Measurements from ENCODE around the gene PTPRN. TPM values are rescaled to one million over a fixed set of nuclear protein-coding genes. Genes with fewer than 3 reads are reported as not detected.

PTPRN gene
- total and polyA plus RNA-seq, 9 of the 15 experiments (the other 6 are each of a cell fraction or from before 2014, with no cell fraction given) = 0.15 to 2.4 (median 0.43) TPM; not detected in 1

GRCh38 chr2:219298759-219299371 is 10.3 kb downstream of the PTPRN start (continued):
- no peak for TF ChIP-seq CGGBP1 (CRISPR knock-in tag; IDR thresholded peaks at IDR 0.05)
- no peak for TF ChIP-seq NKRF (IDR thresholded peaks at IDR 0.05; ENCODE audit: borderline replicate concordance)
- no peak for TF ChIP-seq TBP (optimal IDR thresholded peaks at IDR 0.05; ENCODE audit: low read depth, low read length)
- no peak for TF ChIP-seq ZNF324 (CRISPR knock-in tag; IDR thresholded peaks at IDR 0.05)
- TF ChIP-seq ZNF184 (CRISPR knock-in tag; IDR thresholded peaks at IDR 0.05) = no peak
- no peak for TF ChIP-seq ZNF239 (CRISPR knock-in tag; IDR thresholded peaks at IDR 0.05)
- no peak for TF ChIP-seq PRMT5 (CRISPR knock-in tag; IDR thresholded peaks at IDR 0.05)
- TF ChIP-seq RNF2 (IDR thresholded peaks at IDR 0.05) = no peak
- no peak for TF ChIP-seq RFX5 (IDR thresholded peaks at IDR 0.05; ENCODE audit: low read depth, low read length)
- no peak for TF ChIP-seq HMG20B (CRISPR knock-in tag; IDR thresholded peaks at IDR 0.05)
- TF ChIP-seq ZNF449 (CRISPR knock-in tag; IDR thresholded peaks at IDR 0.05) = no peak
- no peak for TF ChIP-seq GATA2 (CRISPR knock-in tag; IDR thresholded peaks at IDR 0.05)
- TF ChIP-seq ZNF707 (CRISPR knock-in tag; conservative IDR thresholded peaks at IDR 0.05) = no peak
- TF ChIP-seq MYNN (IDR thresholded peaks at IDR 0.05) = no peak
- no peak for TF ChIP-seq MYNN (CRISPR knock-in tag; IDR thresholded peaks at IDR 0.05)
- TF ChIP-seq ZC3H11A (IDR thresholded peaks at IDR 0.05; ENCODE audit: low read depth, low read length) = no peak
- no peak for TF ChIP-seq C11orf30 (IDR thresholded peaks at IDR 0.05; ENCODE audit: low read depth)
- no peak for TF ChIP-seq ZMIZ1 (IDR thresholded peaks at IDR 0.05; ENCODE audit: low read depth in 2 of 2, low read length in 2 of 2)
- no peak for TF ChIP-seq ARID3A (IDR thresholded peaks at IDR 0.05; ENCODE audit: borderline replicate concordance, low read depth, low read length)
- 0 out of 2 replicates have a peak, but pooled peaks have one; percentile 36 for TF ChIP-seq MYC (IDR thresholded peaks at IDR 0.05; ENCODE audit: low read depth, low read length)
- TF ChIP-seq MYC (CRISPR knock-in tag; IDR thresholded peaks at IDR 0.05; ENCODE audit: borderline replicate concordance, low read depth) = no peak
- TF ChIP-seq ZNF282 (CRISPR knock-in tag; IDR thresholded peaks at IDR 0.05) = no peak
